ENCODE results near the gene ANTXR1.

Gene ANTXR1

GRCh38 chr2:69208023-69208595 lies 195.1 kb downstream of the ANTXR1 start:
- H3K4me3 ChIP-seq (ENCODE audit: low read length), result no peak overlapping the region

GRCh38 chr2:69209482-69209881 lies 196.5 kb downstream of the ANTXR1 start:
- H3K4me3 ChIP-seq (ENCODE audit: low read length), result no peak overlapping the region
- DNase-seq (ENCODE audit: low read depth), result no peak
- TF ChIP-seq, protein P1, sequence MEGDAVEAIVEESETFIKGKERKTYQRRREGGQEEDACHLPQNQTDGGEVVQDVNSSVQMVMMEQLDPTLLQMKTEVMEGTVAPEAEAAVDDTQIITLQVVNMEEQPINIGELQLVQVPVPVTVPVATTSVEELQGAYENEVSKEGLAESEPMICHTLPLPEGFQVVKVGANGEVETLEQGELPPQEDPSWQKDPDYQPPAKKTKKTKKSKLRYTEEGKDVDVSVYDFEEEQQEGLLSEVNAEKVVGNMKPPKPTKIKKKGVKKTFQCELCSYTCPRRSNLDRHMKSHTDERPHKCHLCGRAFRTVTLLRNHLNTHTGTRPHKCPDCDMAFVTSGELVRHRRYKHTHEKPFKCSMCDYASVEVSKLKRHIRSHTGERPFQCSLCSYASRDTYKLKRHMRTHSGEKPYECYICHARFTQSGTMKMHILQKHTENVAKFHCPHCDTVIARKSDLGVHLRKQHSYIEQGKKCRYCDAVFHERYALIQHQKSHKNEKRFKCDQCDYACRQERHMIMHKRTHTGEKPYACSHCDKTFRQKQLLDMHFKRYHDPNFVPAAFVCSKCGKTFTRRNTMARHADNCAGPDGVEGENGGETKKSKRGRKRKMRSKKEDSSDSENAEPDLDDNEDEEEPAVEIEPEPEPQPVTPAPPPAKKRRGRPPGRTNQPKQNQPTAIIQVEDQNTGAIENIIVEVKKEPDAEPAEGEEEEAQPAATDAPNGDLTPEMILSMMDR (IDR thresholded peaks at IDR 0.05; ENCODE audit: insufficient read depth, low read depth, low read length, missing control alignments), result no peak

More at GRCh38 chr2:69208023-69208595, 195.1 kb downstream of the ANTXR1 start:
- DNase-seq (ENCODE audit: low read depth), result no peak
- TF ChIP-seq, protein P1 (IDR thresholded peaks at IDR 0.05; ENCODE audit: insufficient read depth, low read depth, low read length, missing control alignments), result peak; percentile 18

DNA sequence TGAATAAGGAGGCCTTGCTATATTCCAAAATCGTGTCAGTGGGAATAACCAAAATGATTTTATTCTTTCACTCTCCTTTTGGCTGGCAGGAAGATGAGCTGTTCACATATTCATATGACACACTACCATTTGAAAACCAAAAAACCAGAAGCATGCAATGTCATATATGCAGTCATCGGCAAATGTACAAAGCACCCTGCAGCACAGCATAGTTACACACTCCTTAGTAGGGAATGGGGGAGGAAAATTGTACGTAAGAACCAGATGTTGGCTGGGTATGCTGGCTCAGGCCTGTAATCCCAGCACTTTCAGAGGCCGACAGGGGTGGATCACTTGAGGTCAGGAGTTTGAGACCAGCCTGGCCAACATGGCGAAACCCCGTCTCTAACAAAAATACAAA lies 197.4 kb downstream of the ANTXR1 start:
- TF ChIP-seq, protein P1 (IDR thresholded peaks at IDR 0.05; ENCODE audit: insufficient read depth, low read depth, low read length, missing control alignments), result no peak
- DNase-seq (ENCODE audit: low read depth), result no peak
- H3K4me3 ChIP-seq (ENCODE audit: low read length), result no peak overlapping the region

DNA sequence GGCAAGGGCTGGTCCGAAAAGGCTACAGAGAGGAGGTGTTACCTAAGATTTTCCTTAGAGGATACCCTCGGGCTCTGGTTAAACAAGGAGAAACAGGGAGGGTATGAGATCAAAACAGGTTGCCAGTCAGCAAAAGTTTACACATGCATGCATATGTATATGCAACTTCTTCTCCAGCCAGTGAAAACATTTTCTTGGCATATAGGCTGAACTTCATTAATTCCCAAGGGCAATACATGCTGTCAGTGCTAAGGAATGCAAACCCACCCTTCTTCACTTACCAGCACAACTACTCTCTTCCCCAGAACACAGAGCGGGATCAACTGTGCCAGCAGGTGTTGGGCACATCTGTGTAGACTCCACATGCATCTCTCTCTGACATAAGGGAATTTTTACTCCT lies 198.1 kb downstream of the ANTXR1 start:
- no peak for DNase-seq (ENCODE audit: low read depth)
- TF ChIP-seq, protein P1 (IDR thresholded peaks at IDR 0.05; ENCODE audit: insufficient read depth, low read depth, low read length, missing control alignments), result no peak
- H3K4me3 ChIP-seq (ENCODE audit: low read length), result no peak overlapping the region

DNA sequence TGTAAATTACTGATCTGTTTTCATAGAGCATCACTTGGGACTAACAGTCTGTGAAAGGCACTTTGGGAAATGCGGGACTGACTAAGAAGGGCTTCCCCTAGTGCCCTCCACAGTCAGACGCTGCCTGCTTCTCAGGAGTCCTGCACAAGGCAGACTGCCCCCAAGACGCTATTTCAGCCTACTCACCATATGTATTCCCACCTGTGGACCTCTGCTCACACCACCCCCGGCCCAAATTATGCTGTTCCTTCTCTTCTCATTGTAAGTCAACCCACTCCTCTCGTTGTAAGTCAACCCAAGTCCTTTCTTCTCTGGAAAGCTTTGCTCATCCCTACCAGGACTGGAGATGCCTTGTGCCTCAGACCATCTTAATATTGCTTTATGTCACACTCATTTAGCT lies 198.7 kb downstream of the ANTXR1 start:
- TF ChIP-seq, protein P1 (IDR thresholded peaks at IDR 0.05; ENCODE audit: insufficient read depth, low read depth, low read length, missing control alignments), result no peak
- no peak overlapping the region for H3K4me3 ChIP-seq (ENCODE audit: low read length)
- DNase-seq (ENCODE audit: low read depth), result no peak

DNA sequence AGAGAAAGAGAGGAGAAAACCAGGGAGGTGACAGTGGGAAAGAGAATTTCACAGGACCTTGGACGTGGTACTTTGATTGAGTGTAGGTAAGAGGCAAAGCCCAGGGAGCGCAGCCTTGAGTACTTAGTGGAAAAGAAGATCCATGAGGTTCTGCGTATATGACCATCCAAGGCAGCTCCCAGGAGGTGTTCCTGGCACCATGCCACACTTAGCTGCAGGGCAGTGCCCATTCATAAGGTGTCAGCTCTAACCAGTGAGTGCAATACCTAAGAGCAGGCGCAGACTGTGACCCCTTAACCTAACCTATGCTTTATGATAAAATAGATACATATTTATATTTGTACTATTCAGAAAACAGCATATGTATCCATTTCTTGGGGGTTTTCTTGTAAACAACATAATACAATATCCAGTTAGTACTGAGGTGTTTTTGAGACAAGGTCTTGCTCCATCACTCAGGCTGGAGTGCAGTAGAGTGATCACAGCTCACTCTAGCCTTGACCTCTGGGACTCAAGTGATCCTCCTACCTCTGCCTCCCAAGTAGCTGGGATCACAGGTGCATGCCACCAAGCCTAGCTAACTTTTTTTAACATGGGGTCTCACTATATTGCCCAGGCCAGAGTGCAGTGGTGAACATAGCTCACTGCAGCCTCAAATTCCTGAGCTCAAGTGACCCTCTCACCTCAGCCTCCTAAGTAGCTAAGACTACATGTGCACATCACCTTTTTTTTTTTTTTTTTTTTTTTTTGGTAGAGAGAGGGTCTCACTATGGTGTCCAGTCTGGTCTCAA lies 199.5 kb downstream of the ANTXR1 start:
- H3K4me3 ChIP-seq (ENCODE audit: low read length), result no peak overlapping the region
- TF ChIP-seq, protein P1 (IDR thresholded peaks at IDR 0.05; ENCODE audit: insufficient read depth, low read depth, low read length, missing control alignments), result no peak
- no peak for DNase-seq (ENCODE audit: low read depth)

Measured in epithelial cell of esophagus (primary cell).